Small intestine (tissue), 7 donors: ENCODE results near the gene TMEM151A. TPM values are rescaled to one million over a fixed set of nuclear protein-coding genes. Genes with fewer than 3 reads are reported as not detected.

Source experiments
- DNase-seq, 2 donors: peaks; one replicate each; pipeline versions ENCODE4 v3.0.0 to v3.0.0-alpha.2; 2013
- FAIRE-seq: peaks from 2 replicates; lab custom pipeline; 2012; peaks lifted over from hg19 to GRCh38; lab: Jason Lieb, UNC
- H3K27ac ChIP-seq, 3 donors: one replicate each; pipeline ENCODE4 v1.5.1; 2013; ENCODE audit warnings: low read length in 2 of 3, mild to moderate bottlenecking in 2 of 3, control low read depth in 1 of 3, inconsistent platforms in 1 of 3, low read depth in 1 of 3, moderate library complexity in 1 of 3
- H3K27me3 ChIP-seq, 3 donors: one replicate each; pipeline ENCODE4 v1.6.1; 2013; ENCODE audit warnings: low read length in 3 of 3, inconsistent platforms in 1 of 3; ENCODE audit not compliant: control insufficient read depth in 3 of 3, insufficient read depth in 3 of 3
- H3K36me3 ChIP-seq, 3 donors: one replicate each; pipeline ENCODE4 v1.6.1; 2013; ENCODE audit warnings: low read length in 3 of 3, inconsistent platforms in 1 of 3, low read depth in 1 of 3, mild to moderate bottlenecking in 1 of 3, moderate library complexity in 1 of 3; ENCODE audit not compliant: control insufficient read depth in 3 of 3, insufficient read depth in 2 of 3
- H3K4me1 ChIP-seq, 3 donors: one replicate each; pipeline ENCODE4 v1.6.1; 2013; ENCODE audit warnings: low read length in 2 of 3, inconsistent platforms in 1 of 3, low read depth in 1 of 3, mild to moderate bottlenecking in 1 of 3, moderate library complexity in 1 of 3; ENCODE audit not compliant: control insufficient read depth in 3 of 3, insufficient read depth in 2 of 3
- H3K4me3 ChIP-seq, 3 donors: one replicate each; pipeline ENCODE4 v1.5.1; 2013; ENCODE audit warnings: low read length in 3 of 3, control low read depth in 1 of 3, inconsistent platforms in 1 of 3, low read depth in 1 of 3, mild to moderate bottlenecking in 1 of 3, moderate library complexity in 1 of 3
- H3K9me3 ChIP-seq, 2 donors: one replicate each; pipeline ENCODE4 v1.6.1; 2013; ENCODE audit warnings: low read depth in 1 of 2, low read length in 1 of 2; ENCODE audit not compliant: control insufficient read depth in 2 of 2, insufficient read depth in 1 of 2
- WGBS, 3 donors: extraction: QIAGEN DNeasy Blood & Tissue Kit; methylation state at CpG; one replicate each; pipeline ENCODE4 v1.1.7; 2013; 5-methylcytosine and 5-hydroxymethylcytosine counted together
- polyA plus RNA-seq, 4 donors: library from polyadenylated mRNA; stranded (reverse) in 3 of 4; unstranded in 1 of 4; fragments of 200-250 nt in 3 of 4; fragments of 120-200 nt in 1 of 4; gene quantifications; one replicate each; pipeline versions ENCODE4 v1.2.1 to v1.2.3, GENCODE V29; 2013
- donor health status: healthy with polysubstance abuse.
- donor health status: control.
- donor health status: control.
- donor health status: Bipolar disorder and iron deficiency.
- donor health status: healthy.

TMEM151A gene
- polyA plus RNA-seq, 4 donors = 0.44 to 0.91 (median 0.54) TPM; not detected in 1

GRCh38 chr11:66281776-66282467 lies 9.8 kb upstream of the TMEM151A start:
- 14 to 25% (median 23%) methylated on average over 20 of the region's 20 CpGs for WGBS, 3 donors
- H3K36me3 ChIP-seq = peaks cover 0 to 50% (median 0%) of the 10 kb centered on the region in 3 donors
- H3K4me3 ChIP-seq = no peak overlapping the region
- H3K9me3 ChIP-seq = no peaks in the 10 kb centered on the region
- peak overlapping the region in 1 of 3 donors; percentile 29 for H3K27ac ChIP-seq
- peaks cover 0 to 14% (median 1%) of the 10 kb centered on the region in 3 donors for H3K4me1 ChIP-seq
- DNase-seq (no peak), FAIRE-seq (no peak)
- peaks cover 0 to 14% (median 0%) of the 10 kb centered on the region in 3 donors for H3K27me3 ChIP-seq

GRCh38 chr11:66282468-66283455 lies 8.9 kb upstream of the TMEM151A start:
- Histone ChIP-seq H3K4me3 (no peak overlapping the region), H3K27ac (peak overlapping the region in 1 of 3 donors; percentile 8), H3K4me1 (peaks cover 0 to 17% (median 0%) of the 10 kb centered on the region in 3 donors), H3K9me3 (no peaks in the 10 kb centered on the region), H3K36me3 (peaks cover 0 to 52% (median 0%) of the 10 kb centered on the region in 3 donors), H3K27me3 (peaks cover 0 to 14% (median 0%) of the 10 kb centered on the region in 3 donors)
- WGBS, 3 donors = 13 to 17% (median 16%) methylated on average over 27 to 35 of the region's 35 CpGs
- DNase-seq (peak; percentile 94 to 99), FAIRE-seq (no peak)

- FAIRE-seq (no peak), DNase-seq (no peak)
- H3K4me1 ChIP-seq = peaks cover 0 to 23% (median 0%) of the 10 kb centered on the region in 3 donors
- 82 to 85% (median 82%) methylated on average over 12 to 14 of the region's 14 CpGs for WGBS, 3 donors
- peaks cover 0 to 12% (median 0%) of the 10 kb centered on the region in 3 donors for H3K27me3 ChIP-seq
- H3K27ac ChIP-seq = no peak overlapping the region
- H3K4me3 ChIP-seq = no peak overlapping the region
- H3K36me3 ChIP-seq = peaks cover 0 to 55% (median 0%) of the 10 kb centered on the region in 3 donors
- H3K9me3 ChIP-seq = no peaks in the 10 kb centered on the region
Measured at GRCh38 chr11:66283461-66284105, 8.1 kb upstream of the TMEM151A start.

DNA sequence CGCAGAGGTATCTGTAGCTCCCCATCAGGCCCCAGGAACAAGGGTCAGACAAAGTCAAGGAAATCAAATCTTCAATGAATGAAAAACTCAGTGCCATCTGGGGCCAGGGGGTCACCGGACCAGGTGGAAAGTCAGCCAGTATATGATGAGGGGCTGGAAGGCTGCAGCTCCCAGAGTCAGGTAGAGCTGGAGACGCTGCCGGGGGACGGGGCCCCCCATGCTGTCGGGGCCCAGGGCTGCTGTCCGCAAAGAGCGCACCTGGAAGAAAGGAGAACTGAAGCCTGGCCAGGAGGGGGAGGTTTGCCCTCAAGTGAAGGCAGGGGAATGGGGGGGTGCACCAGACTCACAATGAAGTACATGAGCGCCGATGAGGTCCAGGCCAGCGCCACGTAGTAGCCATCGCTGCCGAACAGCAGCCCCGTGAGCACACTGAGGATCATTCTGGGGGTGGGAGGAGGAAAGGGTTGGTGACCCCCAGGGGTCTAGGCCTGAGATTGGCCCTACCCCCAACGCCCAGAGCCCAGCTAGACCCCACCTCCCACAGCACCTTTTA lies 7.1 kb upstream of the TMEM151A start:
- Histone ChIP-seq H3K27me3 (peaks cover 0 to 3% (median 0%) of the 10 kb centered on the region in 3 donors), H3K36me3 (peaks cover 0 to 55% (median 0%) of the 10 kb centered on the region in 3 donors), H3K27ac (no peak overlapping the region), H3K9me3 (no peaks in the 10 kb centered on the region), H3K4me1 (peaks cover 0 to 26% (median 0%) of the 10 kb centered on the region in 3 donors), H3K4me3 (no peak overlapping the region)
- DNase-seq (no peak), FAIRE-seq (no peak)
- 94 to 95% (median 95%) methylated on average over 15 to 16 of the region's 16 CpGs for WGBS, 3 donors

DNA sequence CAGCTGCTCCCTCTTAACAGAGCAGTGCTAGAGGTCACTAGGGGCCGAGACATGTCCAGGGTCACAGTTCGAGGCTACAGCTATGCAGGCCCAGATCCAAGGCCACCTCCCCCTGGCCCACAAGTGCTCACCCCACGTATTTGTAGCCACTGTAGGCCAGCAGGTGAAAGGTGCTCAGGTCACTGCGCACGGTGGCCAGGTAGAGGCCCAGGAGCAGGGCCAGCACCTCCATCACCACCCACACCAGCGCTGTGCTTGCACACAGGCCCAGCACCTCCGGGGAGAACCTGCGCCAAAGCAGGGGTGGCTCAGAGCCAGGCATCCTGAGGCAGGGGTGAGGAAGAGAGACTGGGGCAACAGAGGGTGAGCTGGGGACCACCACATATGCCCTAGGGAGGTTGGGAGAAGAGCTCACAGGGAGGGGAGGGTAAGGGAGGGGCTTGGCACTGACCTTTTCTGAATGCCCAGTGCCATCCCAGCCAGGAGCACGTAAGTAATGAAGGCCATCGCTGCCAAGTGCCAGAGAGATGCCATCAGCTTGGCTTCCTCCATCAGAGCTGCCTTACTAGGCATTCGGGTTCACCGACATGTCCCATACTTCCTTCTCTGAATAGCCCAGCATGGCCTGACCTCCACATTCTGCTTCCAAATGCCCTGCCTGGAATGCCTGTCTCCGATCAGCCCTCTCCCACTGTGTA lies 6.3 kb upstream of the TMEM151A start:
- no peak overlapping the region for H3K27ac ChIP-seq
- H3K4me3 ChIP-seq = no peak overlapping the region
- no peaks in the 10 kb centered on the region for H3K9me3 ChIP-seq
- FAIRE-seq (no peak), DNase-seq (no peak)
- H3K36me3 ChIP-seq = peaks cover 0 to 55% (median 0%) of the 10 kb centered on the region in 3 donors
- H3K27me3 ChIP-seq = no peaks in the 10 kb centered on the region
- WGBS, 3 donors = 90 to 93% (median 90%) methylated on average over 13 of the region's 13 CpGs
- H3K4me1 ChIP-seq = peaks cover 5 to 34% (median 5%) of the 10 kb centered on the region in 3 donors

- H3K4me1 ChIP-seq = peaks cover 5 to 40% (median 6%) of the 10 kb centered on the region in 3 donors
- FAIRE-seq (no peak), DNase-seq (no peak)
- peaks cover 0 to 9% (median 0%) of the 10 kb centered on the region in 3 donors for H3K27me3 ChIP-seq
- no peak overlapping the region for H3K27ac ChIP-seq
- 86 to 90% (median 89%) methylated on average over 5 of the region's 5 CpGs for WGBS, 3 donors
- H3K9me3 ChIP-seq = no peaks in the 10 kb centered on the region
- H3K36me3 ChIP-seq = peaks cover 0 to 55% (median 0%) of the 10 kb centered on the region in 3 donors
- H3K4me3 ChIP-seq = no peak overlapping the region
Measured at GRCh38 chr11:66286699-66287098, 5.0 kb upstream of the TMEM151A start.

DNA sequence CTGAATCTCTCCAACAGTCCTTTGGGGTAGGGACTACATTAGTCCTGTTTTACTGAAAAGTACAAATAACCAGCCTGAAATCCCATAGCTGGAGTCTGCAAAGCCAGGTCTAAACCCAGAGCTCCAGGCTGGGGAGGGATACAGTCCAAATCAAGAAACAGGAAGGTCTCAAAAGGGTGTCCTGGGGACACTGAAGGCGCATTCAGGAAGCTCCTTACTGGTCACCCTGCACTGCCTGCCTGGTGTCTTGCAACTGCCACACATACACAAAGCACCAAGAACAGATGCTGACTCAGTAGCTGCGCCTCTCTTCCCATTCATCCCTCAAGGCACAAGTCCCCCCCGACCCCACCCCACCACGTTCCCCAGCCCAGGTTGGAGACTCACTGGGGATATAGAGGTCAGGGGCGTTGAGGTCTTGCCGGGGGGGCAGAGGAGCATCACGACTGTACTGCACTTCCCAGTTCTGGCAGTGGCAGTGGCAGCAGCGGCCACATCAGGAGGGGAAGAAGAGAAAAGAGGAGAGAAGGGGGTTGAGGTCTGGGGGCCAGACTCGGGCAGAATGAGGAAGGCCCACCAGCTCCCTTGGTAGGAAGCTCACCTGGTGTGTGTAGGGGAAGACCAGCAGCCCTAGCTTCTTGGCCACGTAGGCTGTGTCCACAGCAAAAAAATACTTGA lies 4.3 kb upstream of the TMEM151A start:
- 73 to 86% (median 80%) methylated on average over 10 of the region's 10 CpGs for WGBS, 3 donors
- no peak for FAIRE-seq
- Histone ChIP-seq H3K4me3 (peak overlapping the region in 1 of 3 donors; percentile 82), H3K27me3 (peaks cover 0 to 15% (median 0%) of the 10 kb centered on the region in 3 donors), H3K36me3 (peaks cover 0 to 55% (median 0%) of the 10 kb centered on the region in 3 donors), H3K4me1 (peaks cover 5 to 40% (median 8%) of the 10 kb centered on the region in 3 donors), H3K9me3 (no peaks in the 10 kb centered on the region), H3K27ac (peak overlapping the region in 1 of 3 donors; percentile 86)
- DNase-seq = no peak
